HEK293T (cell line): ENCODE data around the gene FHIT.

Source experiments
- CTCF ChIA-PET: fragments of 350-600 bp; formaldehyde crosslinking; extraction: SDS; loops from one replicate; lab custom pipeline; 2021; ENCODE audit warnings: antibody characterized with exemption, inconsistent platforms; lab: Yijun Ruan, JAX
- POLR2A ChIA-PET: fragments of 350-600 bp; formaldehyde crosslinking; extraction: SDS; loops from one replicate; lab custom pipeline; 2020; ENCODE audit warnings: antibody characterized with exemption, inconsistent platforms; lab: Yijun Ruan, JAX
- DNase-seq: peaks from one replicate; pipeline ENCODE4 v3.0.0; 2012; ENCODE audit warnings: mixed read lengths; ENCODE audit errors: extremely low spot score
- ARNT ChIP-seq: fragments of 450-650 bp; IDR thresholded peaks from 2 replicates; pipeline ENCODE4 v1.6.1; 2017; ENCODE audit warnings: mild to moderate bottlenecking
- BHLHE40 ChIP-seq: fragments of 450-650 bp; IDR thresholded peaks from 2 replicates; pipeline ENCODE4 v1.6.1; 2016; ENCODE audit warnings: mild to moderate bottlenecking, moderate library complexity, borderline replicate concordance
- CTBP1 ChIP-seq: fragments of 450-650 bp; IDR thresholded peaks from 2 replicates; pipeline ENCODE4 v1.6.1; 2016; ENCODE audit warnings: borderline replicate concordance
- ELF4 ChIP-seq: fragments of 450-650 bp; IDR thresholded peaks from 2 replicates; pipeline ENCODE4 v1.6.1; 2017; ENCODE audit warnings: antibody characterized with exemption
- FOXA1 ChIP-seq: fragments of 450-650 bp; IDR thresholded peaks from 2 replicates; pipeline ENCODE4 v1.6.1; 2016; ENCODE audit warnings: mild to moderate bottlenecking
- FOXK2 ChIP-seq: fragments of 450-650 bp; IDR thresholded peaks from 2 replicates; pipeline ENCODE4 v1.6.1; 2016; ENCODE audit warnings: mild to moderate bottlenecking
- FOXM1 ChIP-seq: fragments of 450-650 bp; IDR thresholded peaks from 2 replicates; pipeline ENCODE4 v1.6.1; 2017; ENCODE audit warnings: mild to moderate bottlenecking, borderline replicate concordance
- HDGF ChIP-seq: fragments of 450-650 bp; IDR thresholded peaks from 2 replicates; pipeline ENCODE4 v1.6.1; 2017; ENCODE audit warnings: antibody characterized with exemption, borderline replicate concordance
- L3MBTL2 ChIP-seq: fragments of 450-650 bp; conservative IDR thresholded peaks from 2 replicates; pipeline ENCODE4 v1.6.1; 2016; ENCODE audit warnings: mild to moderate bottlenecking
- LEF1 ChIP-seq: fragments of 450-650 bp; IDR thresholded peaks from 2 replicates; pipeline ENCODE4 v1.6.1; 2017; ENCODE audit warnings: mild to moderate bottlenecking, borderline replicate concordance
- NFRKB ChIP-seq: fragments of 450-650 bp; IDR thresholded peaks from 2 replicates; pipeline ENCODE4 v1.6.1; 2016; ENCODE audit warnings: mild to moderate bottlenecking, moderate library complexity
- PKNOX1 ChIP-seq: fragments of 450-650 bp; IDR thresholded peaks from 2 replicates; pipeline ENCODE4 v1.6.1; 2016
- SP1 ChIP-seq: fragments of 450-650 bp; IDR thresholded peaks from 2 replicates; pipeline ENCODE4 v1.6.1; 2017
- SUZ12 ChIP-seq: fragments of 450-650 bp; IDR thresholded peaks from 2 replicates; pipeline ENCODE4 v1.6.1; 2016; ENCODE audit warnings: mild to moderate bottlenecking
- TARDBP ChIP-seq: fragments of 450-650 bp; IDR thresholded peaks from 2 replicates; pipeline ENCODE4 v1.6.1; 2016
- ZNF384 ChIP-seq: fragments of 450-650 bp; IDR thresholded peaks from 2 replicates; pipeline ENCODE4 v1.6.1; 2016

The FHIT gene

GRCh38 chr3:60737633-60738399, 513.4 kb downstream of the FHIT start:
- ChIA-PET POLR2A (no interaction called here), CTCF (no interaction called here)
- peak; percentile 54; the same call in 1 of the 2 replicates for TF ChIP-seq FOXA1
- TF ChIP-seq PKNOX1 = no peak
- DNase-seq = no peak

GRCh38 chr3:60730371-60730770, 520.9 kb downstream of the FHIT start:
- TF ChIP-seq L3MBTL2 (no peak), NFRKB (no peak), SP1 (no peak), LEF1 (no peak), ARNT (no peak), FOXK2 (no peak), PKNOX1 (no peak), TARDBP (no peak), SUZ12 (no peak), CTBP1 (no peak), FOXA1 (no peak), ELF4 (no peak), HDGF (no peak), FOXM1 (no peak), ZNF384 (no peak), BHLHE40 (no peak)
- no peak for DNase-seq
- CTCF ChIA-PET = no interaction called here
- POLR2A ChIA-PET = no interaction called here

- no peak for DNase-seq
- CTCF ChIA-PET = no interaction called here
- POLR2A ChIA-PET = no interaction called here
- TF ChIP-seq LEF1 (no peak), PKNOX1 (no peak), CTBP1 (no peak), ZNF384 (no peak), SUZ12 (no peak), FOXM1 (no peak), HDGF (no peak)
These were observed 522.2 kb downstream of the FHIT start for GRCh38 chr3:60729056-60729455.

GRCh38 chr3:60728006-60728405, 523.2 kb downstream of the FHIT start:
- POLR2A ChIA-PET = no interaction called here
- DNase-seq = no peak
- TF ChIP-seq FOXA1 (no peak), NFRKB (no peak), HDGF (no peak), SUZ12 (no peak), L3MBTL2 (no peak), ZNF384 (no peak), TARDBP (no peak), BHLHE40 (no peak), FOXM1 (no peak), SP1 (no peak), CTBP1 (no peak)
- CTCF ChIA-PET = no interaction called here

GRCh38 chr3:60720736-60721135, 530.5 kb downstream of the FHIT start:
- no peak for DNase-seq
- TF ChIP-seq ELF4 (no peak), CTBP1 (no peak), L3MBTL2 (no peak), FOXA1 (no peak), TARDBP (no peak)
- ChIA-PET POLR2A (no interaction called here), CTCF (no interaction called here)

GRCh38 chr3:60716573-60716972, 534.7 kb downstream of the FHIT start:
- CTCF ChIA-PET = no interaction called here
- no peak for DNase-seq
- TF ChIP-seq ARNT = no peak
- no peak for TF ChIP-seq FOXA1
- TF ChIP-seq TARDBP = no peak
- TF ChIP-seq LEF1 = no peak
- TF ChIP-seq L3MBTL2 = no peak
- TF ChIP-seq SUZ12 = no peak
- POLR2A ChIA-PET = no interaction called here

GRCh38 chr3:60708191-60708975, 542.9 kb downstream of the FHIT start:
- peak; percentile 27 for DNase-seq
- POLR2A ChIA-PET = no interaction called here
- no peak for TF ChIP-seq ELF4
- peak; percentile 96 for TF ChIP-seq PKNOX1
- TF ChIP-seq BHLHE40 = no peak
- no peak for TF ChIP-seq LEF1
- no peak for TF ChIP-seq ARNT
- TF ChIP-seq FOXA1 = peak; percentile 74
- CTCF ChIA-PET = no interaction called here
